AG04449 (cell line): Measurements from ENCODE around the gene MEIKIN.

Experiments used
- CTCF ChIA-PET: fragments of 350-600 bp; formaldehyde crosslinking; extraction: SDS; loops from one replicate; lab custom pipeline; 2021; ENCODE audit warnings: antibody characterized with exemption; lab: Yijun Ruan, JAX
- POLR2A ChIA-PET: fragments of 400-600, 350-600 bp; formaldehyde crosslinking; extraction: SDS; loops from one replicate; lab custom pipeline; 2020; ENCODE audit warnings: antibody characterized with exemption, inconsistent platforms; lab: Yijun Ruan, JAX
- DNase-seq: peaks from one replicate; pipeline ENCODE4 v3.0.0-alpha.2; 2010; ENCODE audit warnings: low read depth, low spot score
- H3K4me3 ChIP-seq: 2 replicates; pipeline ENCODE4 v1.5.1; 2011; ENCODE audit warnings: low read depth, mild to moderate bottlenecking, control low read depth, low read length
- CTCF ChIP-seq: IDR thresholded peaks from one replicate; pipeline ENCODE4 v1.5.1; 2011; ENCODE audit warnings: mild to moderate bottlenecking, moderate library complexity, low read length, control low read depth, inconsistent platforms; ENCODE audit not compliant: insufficient read depth; ENCODE audit errors: missing control alignments

Gene MEIKIN

GRCh38 chr5:131769336-131769735 is 176.1 kb downstream of the MEIKIN start:
- DNase-seq = no peak
- TF ChIP-seq CTCF = no peak
- ChIA-PET CTCF (no interaction called here), POLR2A (no interaction called here)
- no peak overlapping the region for H3K4me3 ChIP-seq

GRCh38 chr5:131767891-131768290 is 177.6 kb downstream of the MEIKIN start:
- ChIA-PET POLR2A (no interaction called here), CTCF (interaction anchor here (1.6 kb wide), 1 partner anchor 10 kb away, joined by 4 read pairs; no protein-coding TSS in a partner anchor)
- no peak for DNase-seq
- H3K4me3 ChIP-seq = no peak overlapping the region
- TF ChIP-seq CTCF = no peak

- POLR2A ChIA-PET = no interaction called here
- DNase-seq = no peak
- CTCF ChIA-PET = no interaction called here
- TF ChIP-seq CTCF = no peak
- no peak overlapping the region for H3K4me3 ChIP-seq
Observed at GRCh38 chr5:131766689-131767088, 178.8 kb downstream of the MEIKIN start.

- CTCF ChIA-PET = no interaction called here
- POLR2A ChIA-PET = no interaction called here
- TF ChIP-seq CTCF = no peak
- DNase-seq = no peak
- no peak overlapping the region for H3K4me3 ChIP-seq
Observed at GRCh38 chr5:131765261-131765660, 180.2 kb downstream of the MEIKIN start.

- ChIA-PET CTCF (interaction anchor here (1.4 kb wide), 1 partner anchor 174 kb away, joined by 3 read pairs; no protein-coding TSS in a partner anchor), POLR2A (no interaction called here)
- H3K4me3 ChIP-seq = no peak overlapping the region
- no peak for DNase-seq
- TF ChIP-seq CTCF = no peak
Observed at GRCh38 chr5:131763968-131764367, 181.5 kb downstream of the MEIKIN start.

- H3K4me3 ChIP-seq = no peak overlapping the region
- ChIA-PET POLR2A (no interaction called here), CTCF (no interaction called here)
- TF ChIP-seq CTCF = no peak
- no peak for DNase-seq
Observed at GRCh38 chr5:131760793-131761192, 184.7 kb downstream of the MEIKIN start.

- CTCF ChIA-PET = no interaction called here
- H3K4me3 ChIP-seq = no peak overlapping the region
- POLR2A ChIA-PET = no interaction called here
- no peak for TF ChIP-seq CTCF
- no peak for DNase-seq
Observed at GRCh38 chr5:131759704-131760103, 185.8 kb downstream of the MEIKIN start.
